B cell (primary cell): ENCODE results near the gene SDCCAG8.

Experiments
- EZH2 ChIP-seq: IDR thresholded peaks from 2 replicates; pipeline ENCODE4 v1.6.1; 2012; ENCODE audit warnings: borderline replicate concordance, low read depth, mild to moderate bottlenecking, moderate library complexity, low read length; ENCODE audit not compliant: insufficient read depth, poor library complexity, severe bottlenecking
- TF ChIP-seq, protein P1 (sequence below): fragments of 200-600 bp; IDR thresholded peaks from one replicate; pipeline ENCODE4 v1.8.0; 2022; ENCODE audit warnings: antibody characterized with exemption, mild to moderate bottlenecking

DNA sequence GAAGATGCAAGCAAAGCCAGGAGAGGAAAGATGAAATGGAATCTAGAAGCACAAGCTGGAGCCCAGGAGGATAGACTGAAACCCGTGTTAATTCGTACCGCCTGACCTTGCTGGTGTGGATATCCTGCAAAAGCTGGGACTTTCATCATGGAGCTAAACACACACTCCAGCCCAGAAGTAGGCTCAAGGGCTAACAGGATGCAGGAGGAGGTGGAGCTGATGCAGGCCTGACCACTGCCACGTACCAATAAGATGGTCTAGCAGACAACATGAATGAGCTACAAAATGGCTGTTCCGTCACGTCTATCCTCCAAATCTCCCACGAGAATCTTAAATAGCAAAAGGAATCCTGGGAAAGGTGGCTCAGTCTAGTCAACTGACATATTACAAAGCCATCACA, 270.3 kb downstream of the SDCCAG8 start:
- TF ChIP-seq, protein P1, sequence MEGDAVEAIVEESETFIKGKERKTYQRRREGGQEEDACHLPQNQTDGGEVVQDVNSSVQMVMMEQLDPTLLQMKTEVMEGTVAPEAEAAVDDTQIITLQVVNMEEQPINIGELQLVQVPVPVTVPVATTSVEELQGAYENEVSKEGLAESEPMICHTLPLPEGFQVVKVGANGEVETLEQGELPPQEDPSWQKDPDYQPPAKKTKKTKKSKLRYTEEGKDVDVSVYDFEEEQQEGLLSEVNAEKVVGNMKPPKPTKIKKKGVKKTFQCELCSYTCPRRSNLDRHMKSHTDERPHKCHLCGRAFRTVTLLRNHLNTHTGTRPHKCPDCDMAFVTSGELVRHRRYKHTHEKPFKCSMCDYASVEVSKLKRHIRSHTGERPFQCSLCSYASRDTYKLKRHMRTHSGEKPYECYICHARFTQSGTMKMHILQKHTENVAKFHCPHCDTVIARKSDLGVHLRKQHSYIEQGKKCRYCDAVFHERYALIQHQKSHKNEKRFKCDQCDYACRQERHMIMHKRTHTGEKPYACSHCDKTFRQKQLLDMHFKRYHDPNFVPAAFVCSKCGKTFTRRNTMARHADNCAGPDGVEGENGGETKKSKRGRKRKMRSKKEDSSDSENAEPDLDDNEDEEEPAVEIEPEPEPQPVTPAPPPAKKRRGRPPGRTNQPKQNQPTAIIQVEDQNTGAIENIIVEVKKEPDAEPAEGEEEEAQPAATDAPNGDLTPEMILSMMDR = no peak
- TF ChIP-seq EZH2 = no peak
